Heart left ventricle (tissue), 13 donors: ENCODE results near the gene TOGARAM1.

Experiments
- POLR2A ChIP-seq, 2 donors: fragments of 450-650 bp; IDR thresholded peaks; one replicate each; pipeline ENCODE4 v1.6.1; 2017; ENCODE audit warnings: antibody characterized with exemption in 2 of 2, mild to moderate bottlenecking in 2 of 2, moderate library complexity in 2 of 2
- TF ChIP-seq, protein P1 (sequence below), 12 donors: fragments of 200-600 bp; sonication (generic) in 4 of 12; IDR thresholded peaks; one replicate each; pipeline versions ENCODE4 v1.5.0 to v1.8.0; 2018 to 2022; ENCODE audit warnings: antibody characterized with exemption in 12 of 12, mild to moderate bottlenecking in 5 of 12
- donor health status: ischemic (EF 13 %, LVEDD 7.1; RV severe dilation, severe dysfunction).
- donor health status: DM: no; HTN: yes; CAD: no.
- donor health status: DM: no; HTN: no; CAD: no.
- donor health status: ischemic (EF 25% LVEDD 6.9; RV normal size, moderate dysfunction).
- donor health status: ischemic (EF 25% LVEDD 5.7; RV mildly dilated, moderate dysfunction).
- donor health status: ischemic (EF 35%, LVEDD 5.7; RV mildly dilated, moderate dysfunction).
- donor health status: nonischemic (EF 11% LVEDD 7.7; RV severe dilation, severe dysfunction).
- donor health status: DM: yes; HTN: yes; CAD: no.
- donor health status: PGD.
- donor health status: ischemic (EF 29% LVEDD 5.4; RV normal size, mild dysfunction).
- donor health status: nonischemic (EF 23%, LVEDD 6.1; RV moderate dilation, normal function).

DNA sequence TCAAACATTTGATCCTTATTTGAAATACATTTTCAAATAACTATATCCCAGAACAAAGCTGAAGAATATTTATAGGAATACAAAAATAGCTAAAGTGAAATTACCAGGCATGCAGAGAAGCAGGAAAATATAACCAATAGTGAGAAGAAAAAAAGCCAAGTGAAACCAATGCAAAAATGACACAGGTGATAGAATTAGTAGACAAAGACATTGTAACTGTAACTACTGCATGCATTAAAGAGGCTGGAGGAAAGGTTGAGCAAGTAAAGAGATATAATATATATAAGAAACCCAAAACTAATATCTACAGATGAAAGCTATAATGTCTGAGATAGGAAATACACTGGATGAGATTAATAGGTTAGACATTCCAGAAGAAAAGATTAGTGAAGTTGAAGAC, 72.7 kb downstream of the TOGARAM1 start:
- TF ChIP-seq, protein P1, sequence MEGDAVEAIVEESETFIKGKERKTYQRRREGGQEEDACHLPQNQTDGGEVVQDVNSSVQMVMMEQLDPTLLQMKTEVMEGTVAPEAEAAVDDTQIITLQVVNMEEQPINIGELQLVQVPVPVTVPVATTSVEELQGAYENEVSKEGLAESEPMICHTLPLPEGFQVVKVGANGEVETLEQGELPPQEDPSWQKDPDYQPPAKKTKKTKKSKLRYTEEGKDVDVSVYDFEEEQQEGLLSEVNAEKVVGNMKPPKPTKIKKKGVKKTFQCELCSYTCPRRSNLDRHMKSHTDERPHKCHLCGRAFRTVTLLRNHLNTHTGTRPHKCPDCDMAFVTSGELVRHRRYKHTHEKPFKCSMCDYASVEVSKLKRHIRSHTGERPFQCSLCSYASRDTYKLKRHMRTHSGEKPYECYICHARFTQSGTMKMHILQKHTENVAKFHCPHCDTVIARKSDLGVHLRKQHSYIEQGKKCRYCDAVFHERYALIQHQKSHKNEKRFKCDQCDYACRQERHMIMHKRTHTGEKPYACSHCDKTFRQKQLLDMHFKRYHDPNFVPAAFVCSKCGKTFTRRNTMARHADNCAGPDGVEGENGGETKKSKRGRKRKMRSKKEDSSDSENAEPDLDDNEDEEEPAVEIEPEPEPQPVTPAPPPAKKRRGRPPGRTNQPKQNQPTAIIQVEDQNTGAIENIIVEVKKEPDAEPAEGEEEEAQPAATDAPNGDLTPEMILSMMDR (IDR thresholded peaks at IDR 0.05), result no peak
- TF ChIP-seq POLR2A (IDR thresholded peaks at IDR 0.05), result no peak
